ENCODE results near the gene ALG14.

The ALG14 gene

DNA sequence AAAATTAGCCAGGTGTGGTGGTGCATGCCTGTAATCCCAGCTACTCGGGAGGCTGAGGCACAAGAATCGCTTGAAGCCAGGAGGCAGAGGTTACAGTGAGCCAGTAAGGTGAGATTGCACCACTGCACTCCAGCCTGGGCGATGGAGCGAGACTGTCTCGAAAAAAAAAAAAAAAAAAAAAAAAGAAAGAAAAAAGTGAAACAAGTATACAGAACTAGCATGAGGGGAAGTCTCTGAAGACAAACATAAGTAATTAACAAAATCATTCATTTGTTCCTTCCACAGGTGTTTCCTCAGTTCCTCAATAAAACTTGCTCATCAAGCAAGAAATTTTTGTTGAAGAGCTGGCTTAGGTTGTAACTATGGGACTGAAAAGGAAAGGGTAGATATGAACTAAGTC lies 93.6 kb downstream of the ALG14 start:
- CTCF ChIA-PET = no interaction called here
- TF ChIP-seq ELF4 (IDR thresholded peaks at IDR 0.05) (no peak), HDGF (IDR thresholded peaks at IDR 0.05; ENCODE audit: borderline replicate concordance) (no peak), NFRKB (IDR thresholded peaks at IDR 0.05) (no peak), SUZ12 (IDR thresholded peaks at IDR 0.05) (no peak), ZNF384 (IDR thresholded peaks at IDR 0.05) (no peak), FOXA1 (IDR thresholded peaks at IDR 0.05) (no peak), FOXK2 (IDR thresholded peaks at IDR 0.05) (no peak), L3MBTL2 (conservative IDR thresholded peaks at IDR 0.05) (no peak), TARDBP (IDR thresholded peaks at IDR 0.05) (no peak), BHLHE40 (IDR thresholded peaks at IDR 0.05; ENCODE audit: borderline replicate concordance) (no peak), LEF1 (IDR thresholded peaks at IDR 0.05; ENCODE audit: borderline replicate concordance) (no peak), FOXM1 (IDR thresholded peaks at IDR 0.05; ENCODE audit: borderline replicate concordance) (no peak), CTBP1 (IDR thresholded peaks at IDR 0.05; ENCODE audit: borderline replicate concordance) (no peak), SP1 (IDR thresholded peaks at IDR 0.05) (no peak), ARNT (IDR thresholded peaks at IDR 0.05) (no peak)
- TF ChIP-seq, protein P1, sequence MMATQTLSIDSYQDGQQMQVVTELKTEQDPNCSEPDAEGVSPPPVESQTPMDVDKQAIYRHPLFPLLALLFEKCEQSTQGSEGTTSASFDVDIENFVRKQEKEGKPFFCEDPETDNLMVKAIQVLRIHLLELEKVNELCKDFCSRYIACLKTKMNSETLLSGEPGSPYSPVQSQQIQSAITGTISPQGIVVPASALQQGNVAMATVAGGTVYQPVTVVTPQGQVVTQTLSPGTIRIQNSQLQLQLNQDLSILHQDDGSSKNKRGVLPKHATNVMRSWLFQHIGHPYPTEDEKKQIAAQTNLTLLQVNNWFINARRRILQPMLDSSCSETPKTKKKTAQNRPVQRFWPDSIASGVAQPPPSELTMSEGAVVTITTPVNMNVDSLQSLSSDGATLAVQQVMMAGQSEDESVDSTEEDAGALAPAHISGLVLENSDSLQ (IDR thresholded peaks at IDR 0.05) = no peak
- POLR2A ChIA-PET = no interaction called here
- DNase-seq (ENCODE audit: extremely low spot score) = no peak

DNA sequence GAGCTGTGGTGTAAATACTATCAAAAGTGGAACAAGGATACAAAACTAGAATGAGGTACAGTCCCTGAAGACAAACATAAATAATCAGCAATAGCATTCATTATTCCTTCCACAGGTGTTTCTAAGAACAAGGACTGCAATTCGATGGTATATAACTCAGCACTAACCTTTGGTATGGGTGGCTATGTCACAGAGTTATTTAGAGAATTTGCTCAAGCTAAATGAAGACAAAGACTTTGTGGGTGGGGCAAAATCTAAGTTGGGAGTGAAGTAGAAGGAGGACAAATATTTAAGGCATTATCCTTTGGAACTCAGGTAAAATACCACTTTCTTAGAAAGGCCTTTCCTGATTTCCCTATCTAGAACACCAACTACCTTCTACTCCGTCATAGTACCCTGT lies 94.3 kb downstream of the ALG14 start:
- CTCF ChIA-PET = no interaction called here

DNA sequence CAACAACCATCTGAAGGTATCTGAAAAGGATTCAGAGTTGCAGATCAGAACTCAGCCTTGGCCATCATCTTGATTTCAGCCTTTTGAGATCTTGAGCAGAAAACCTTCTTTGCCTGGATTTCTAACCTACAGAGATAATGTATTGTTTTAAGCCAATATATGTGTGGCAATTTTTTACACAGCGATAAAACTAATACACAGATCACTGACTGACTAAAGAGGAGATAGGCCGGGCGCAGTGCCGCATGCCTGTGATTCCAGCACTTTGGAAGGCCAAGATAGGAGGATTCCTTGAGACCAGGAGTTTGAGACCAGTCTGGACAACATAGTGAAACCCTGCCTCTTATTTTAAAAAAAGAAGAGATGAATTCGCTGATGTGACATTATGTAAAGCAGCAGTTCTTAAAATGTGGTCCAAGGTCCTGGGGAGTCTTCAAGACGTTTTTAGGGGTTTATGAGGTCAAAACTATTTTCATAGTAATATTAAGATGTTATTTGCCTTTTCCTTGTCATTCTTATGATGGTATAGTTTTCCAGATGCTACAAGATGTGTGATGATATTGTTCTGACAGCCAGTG lies 95.7 kb downstream of the ALG14 start:
- DNase-seq (ENCODE audit: extremely low spot score) = no peak
- TF ChIP-seq FOXA1 (IDR thresholded peaks at IDR 0.05) = no peak
- CTCF ChIA-PET = no interaction called here
- POLR2A ChIA-PET = no interaction called here

More for the DNA sequence above, 94.3 kb downstream of the ALG14 start:
- POLR2A ChIA-PET = no interaction called here
- no peak for DNase-seq (ENCODE audit: extremely low spot score)
- TF ChIP-seq NFRKB (IDR thresholded peaks at IDR 0.05) = no peak
- no peak for TF ChIP-seq BHLHE40 (IDR thresholded peaks at IDR 0.05; ENCODE audit: borderline replicate concordance)
- no peak for TF ChIP-seq FOXM1 (IDR thresholded peaks at IDR 0.05; ENCODE audit: borderline replicate concordance)
- no peak for TF ChIP-seq HDGF (IDR thresholded peaks at IDR 0.05; ENCODE audit: borderline replicate concordance)
- no peak for TF ChIP-seq LEF1 (IDR thresholded peaks at IDR 0.05; ENCODE audit: borderline replicate concordance)
- TF ChIP-seq SP1 (IDR thresholded peaks at IDR 0.05) = no peak
- no peak for TF ChIP-seq FOXK2 (IDR thresholded peaks at IDR 0.05)
- TF ChIP-seq TARDBP (IDR thresholded peaks at IDR 0.05) = no peak
- TF ChIP-seq FOXA1 (IDR thresholded peaks at IDR 0.05) = no peak
- no peak for TF ChIP-seq CTBP1 (IDR thresholded peaks at IDR 0.05; ENCODE audit: borderline replicate concordance)
- no peak for TF ChIP-seq ARNT (IDR thresholded peaks at IDR 0.05)
- TF ChIP-seq, protein P1 (IDR thresholded peaks at IDR 0.05) = no peak
- TF ChIP-seq L3MBTL2 (conservative IDR thresholded peaks at IDR 0.05) = no peak
- no peak for TF ChIP-seq ELF4 (IDR thresholded peaks at IDR 0.05)
- no peak for TF ChIP-seq SUZ12 (IDR thresholded peaks at IDR 0.05)
- TF ChIP-seq ZNF384 (IDR thresholded peaks at IDR 0.05) = no peak

DNA sequence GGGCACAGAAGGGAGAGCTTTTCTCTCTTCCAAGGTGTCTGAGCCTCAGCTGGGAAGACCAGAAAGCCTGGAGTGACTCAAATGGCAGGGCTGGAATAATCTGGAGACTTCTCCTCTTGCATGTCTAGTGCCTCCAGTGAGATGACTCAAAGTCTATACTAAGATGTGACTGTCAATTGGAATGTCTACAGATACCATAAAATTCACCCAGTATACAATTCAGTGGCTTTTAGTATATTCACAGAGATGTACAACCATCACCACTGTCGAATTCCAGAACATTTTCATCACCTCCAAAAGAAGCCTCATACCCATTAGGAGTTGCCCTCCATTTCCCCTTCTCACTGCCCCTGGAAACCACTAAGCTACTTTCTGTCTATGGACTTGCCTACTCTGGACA lies 97.9 kb downstream of the ALG14 start:
- TF ChIP-seq L3MBTL2 (conservative IDR thresholded peaks at IDR 0.05) (no peak), BHLHE40 (IDR thresholded peaks at IDR 0.05; ENCODE audit: borderline replicate concordance) (no peak), FOXA1 (IDR thresholded peaks at IDR 0.05) (no peak), ELF4 (IDR thresholded peaks at IDR 0.05) (no peak), LEF1 (IDR thresholded peaks at IDR 0.05; ENCODE audit: borderline replicate concordance) (no peak), CTBP1 (IDR thresholded peaks at IDR 0.05; ENCODE audit: borderline replicate concordance) (no peak), HDGF (IDR thresholded peaks at IDR 0.05; ENCODE audit: borderline replicate concordance) (no peak), SP1 (IDR thresholded peaks at IDR 0.05) (no peak), FOXM1 (IDR thresholded peaks at IDR 0.05; ENCODE audit: borderline replicate concordance) (no peak), FOXK2 (IDR thresholded peaks at IDR 0.05) (no peak), SUZ12 (IDR thresholded peaks at IDR 0.05) (no peak), ARNT (IDR thresholded peaks at IDR 0.05) (no peak), ZNF384 (IDR thresholded peaks at IDR 0.05) (no peak), NFRKB (IDR thresholded peaks at IDR 0.05) (no peak)
- TF ChIP-seq, protein P1 (IDR thresholded peaks at IDR 0.05) = no peak
- CTCF ChIA-PET = interaction anchor here (0.5 kb wide), 1 partner anchor 10 kb away, joined by 5 read pairs; no protein-coding TSS in a partner anchor
- no peak for DNase-seq (ENCODE audit: extremely low spot score)
- POLR2A ChIA-PET = no interaction called here

DNA sequence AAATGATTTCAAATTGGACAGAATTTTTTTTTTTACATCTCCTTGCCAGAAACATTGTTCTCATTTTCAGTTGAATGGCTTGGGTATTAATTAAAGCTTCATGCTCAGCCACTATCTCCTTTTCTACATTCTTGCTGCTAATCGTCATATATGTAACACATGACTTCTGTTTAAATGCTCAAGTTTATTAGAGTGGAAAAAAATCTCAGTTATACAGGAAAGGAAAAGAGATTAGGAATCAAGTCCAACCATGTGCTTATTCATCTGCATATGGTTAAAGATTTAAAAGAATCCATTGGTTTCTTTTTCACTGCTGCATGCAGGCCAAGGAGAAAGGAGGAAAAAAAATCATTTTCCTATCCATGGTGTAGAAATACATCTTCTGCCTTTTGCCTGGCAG lies 98.5 kb downstream of the ALG14 start:
- TF ChIP-seq L3MBTL2 (conservative IDR thresholded peaks at IDR 0.05) = no peak
- ChIA-PET CTCF (no interaction called here), POLR2A (no interaction called here)
- no peak for DNase-seq (ENCODE audit: extremely low spot score)

DNA sequence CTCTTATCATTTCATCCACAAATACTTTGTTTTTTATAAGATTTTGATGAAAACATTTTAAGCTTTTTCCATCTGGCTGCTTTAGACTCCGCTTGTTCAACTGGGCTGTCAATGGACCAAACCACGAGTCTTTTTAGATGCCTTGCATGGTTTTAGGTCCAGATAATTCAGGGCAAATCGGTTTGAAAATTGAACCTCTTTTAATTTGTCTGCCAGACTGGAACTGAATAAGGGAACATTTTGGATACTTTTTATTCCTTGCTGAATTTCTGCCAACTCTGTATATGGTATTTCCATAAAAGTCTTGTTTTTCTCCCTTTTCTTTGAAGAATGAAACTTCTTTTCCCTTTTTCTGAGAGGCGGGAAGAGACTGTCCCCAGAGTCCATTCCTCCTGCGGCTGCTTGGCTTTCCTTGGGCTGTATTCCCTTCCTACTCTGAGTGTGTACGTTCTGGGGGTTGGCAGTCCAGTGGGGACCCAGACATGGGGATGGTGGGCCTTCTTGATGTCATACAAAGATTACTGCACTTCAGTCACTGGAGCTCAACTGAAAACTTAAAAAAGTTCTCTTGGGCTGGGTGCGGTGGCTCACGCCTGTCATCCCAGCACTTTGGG lies 99.3 kb downstream of the ALG14 start:
- TF ChIP-seq ARNT (IDR thresholded peaks at IDR 0.05) = no peak
- no peak for TF ChIP-seq FOXA1 (IDR thresholded peaks at IDR 0.05)
- TF ChIP-seq CTBP1 (IDR thresholded peaks at IDR 0.05; ENCODE audit: borderline replicate concordance) = no peak
- TF ChIP-seq ZNF384 (IDR thresholded peaks at IDR 0.05) = no peak
- TF ChIP-seq LEF1 (IDR thresholded peaks at IDR 0.05; ENCODE audit: borderline replicate concordance) = no peak
- POLR2A ChIA-PET = no interaction called here
- no peak for DNase-seq (ENCODE audit: extremely low spot score)
- CTCF ChIA-PET = no interaction called here
